A673 (cell line): ENCODE measurements around the gene OSBPL6. TPM values are rescaled to one million over a fixed set of nuclear protein-coding genes. Genes with fewer than 3 reads are reported as not detected.

Source experiments
- BruUV-seq: library from RNA; stranded (reverse); fragments of 400-500 nt; replicated peaks from 2 replicates; lab custom pipeline; 2021; lab: Mats Ljungman, UMichigan
- CTCF ChIA-PET: fragments of 300-600 bp; sonication (Branson Sonifier 250); formaldehyde crosslinking; loops from one replicate; lab custom pipeline; 2022; ENCODE audit warnings: antibody characterized with exemption; lab: Charles Lee
- POLR2A ChIA-PET: fragments of 300-600 bp; sonication (Branson Sonifier 250); formaldehyde crosslinking; loops from one replicate; lab custom pipeline; 2022; ENCODE audit warnings: antibody characterized with exemption; ENCODE audit not compliant: low non-redundant PET; lab: Charles Lee
- DNase-seq: peaks from one replicate; pipeline ENCODE4 v3.0.0-alpha.2; 2015; ENCODE audit warnings: low spot score
- H3K27ac ChIP-seq: fragments of 200-600 bp; sonication (generic); 2 replicates; pipeline ENCODE4 v1.5.1; 2016; ENCODE audit warnings: mixed run types, low read depth, mild to moderate bottlenecking, mixed read lengths, antibody characterized with exemption, low read length; ENCODE audit not compliant: poor library complexity, severe bottlenecking
- H3K27me3 ChIP-seq: fragments of 200-600 bp; sonication (generic); replicated peaks from 2 replicates; pipeline ENCODE4 v1.6.1; 2017; ENCODE audit warnings: mixed run types, low read depth, mild to moderate bottlenecking, mixed read lengths, antibody characterized with exemption, low read length; ENCODE audit not compliant: insufficient read depth, poor library complexity
- H3K36me3 ChIP-seq: fragments of 200-600 bp; sonication (generic); 2 replicates; pipeline ENCODE4 v1.6.1; 2016; ENCODE audit warnings: mixed run types, mild to moderate bottlenecking, mixed read lengths, antibody characterized with exemption, low read length; ENCODE audit not compliant: insufficient read depth, poor library complexity, severe bottlenecking
- H3K4me1 ChIP-seq: fragments of 200-600 bp; sonication (generic); 2 replicates; pipeline ENCODE4 v1.6.1; 2017; ENCODE audit warnings: mixed run types, mild to moderate bottlenecking, mixed read lengths, antibody characterized with exemption, low read length; ENCODE audit not compliant: insufficient read depth, poor library complexity, severe bottlenecking
- H3K4me3 ChIP-seq: fragments of 200-600 bp; sonication (generic); 2 replicates; pipeline ENCODE4 v1.5.1; 2016; ENCODE audit warnings: low read depth, mixed run types, mild to moderate bottlenecking, mixed read lengths, low read length; ENCODE audit not compliant: poor library complexity, severe bottlenecking
- H3K9me3 ChIP-seq: fragments of 200-600 bp; sonication (generic); 2 replicates; pipeline ENCODE4 v1.6.1; 2016; ENCODE audit warnings: mixed run types, low read depth, mild to moderate bottlenecking, mixed read lengths, antibody characterized with exemption, low read length; ENCODE audit not compliant: poor library complexity, severe bottlenecking
- CTCF ChIP-seq: fragments of 300-800, 200-600 bp; sonication (generic); conservative IDR thresholded peaks from 2 replicates; pipeline ENCODE4 v1.5.1; 2017; ENCODE audit warnings: low read depth, mild to moderate bottlenecking, antibody characterized with exemption, low read length, moderate library complexity, mixed read lengths
- EZH2 ChIP-seq: fragments of 200-600 bp; sonication (generic); IDR thresholded peaks from 2 replicates; pipeline ENCODE4 v1.6.1; 2017; ENCODE audit warnings: borderline replicate concordance, low read depth, mild to moderate bottlenecking, mixed read lengths, antibody characterized with exemption, low read length; ENCODE audit not compliant: poor library complexity, severe bottlenecking
- intact Hi-C: fragments of 100-400 bp; cut with micrococcal nuclease; formaldehyde crosslinking; loops from one replicate; pipeline ENCODE4 v1.10.0; 2022; ENCODE audit not compliant: unreplicated experiment
- total RNA-seq: library from RNA; stranded (reverse); gene quantifications from 2 replicates; pipeline ENCODE4 v1.2.3, GENCODE V29; 2021

OSBPL6 gene
- total RNA-seq, 1 experiment from 2014 or later = 19.3 TPM

GRCh38 chr2:178213991-178214390 lies 19.7 kb downstream of the OSBPL6 start:
- no peak for TF ChIP-seq EZH2
- TF ChIP-seq CTCF = no peak
- Histone ChIP-seq H3K4me3 (no peak overlapping the region), H3K36me3 (no peaks in the 10 kb centered on the region), H3K4me1 (peaks cover 23% of the 10 kb centered on the region), H3K9me3 (no peaks in the 10 kb centered on the region), H3K27ac (no peak overlapping the region), H3K27me3 (no peaks in the 10 kb centered on the region)
- ChIA-PET CTCF (no interaction called here), POLR2A (no interaction called here)
- no TSS peak for BruUV-seq
- intact Hi-C loops = no loop called here
- no peak for DNase-seq

GRCh38 chr2:178219247-178219646 lies 24.9 kb downstream of the OSBPL6 start:
- no peak overlapping the region for H3K4me3 ChIP-seq
- H3K36me3 ChIP-seq = no peaks in the 10 kb centered on the region
- TF ChIP-seq CTCF = no peak
- no peak for TF ChIP-seq EZH2
- no peaks in the 10 kb centered on the region for H3K27me3 ChIP-seq
- H3K9me3 ChIP-seq = no peaks in the 10 kb centered on the region
- no TSS peak for BruUV-seq
- CTCF ChIA-PET = no interaction called here
- POLR2A ChIA-PET = no interaction called here
- DNase-seq = no peak
- H3K4me1 ChIP-seq = no peaks in the 10 kb centered on the region
- no peak overlapping the region for H3K27ac ChIP-seq
- intact Hi-C loops = no loop called here

DNA sequence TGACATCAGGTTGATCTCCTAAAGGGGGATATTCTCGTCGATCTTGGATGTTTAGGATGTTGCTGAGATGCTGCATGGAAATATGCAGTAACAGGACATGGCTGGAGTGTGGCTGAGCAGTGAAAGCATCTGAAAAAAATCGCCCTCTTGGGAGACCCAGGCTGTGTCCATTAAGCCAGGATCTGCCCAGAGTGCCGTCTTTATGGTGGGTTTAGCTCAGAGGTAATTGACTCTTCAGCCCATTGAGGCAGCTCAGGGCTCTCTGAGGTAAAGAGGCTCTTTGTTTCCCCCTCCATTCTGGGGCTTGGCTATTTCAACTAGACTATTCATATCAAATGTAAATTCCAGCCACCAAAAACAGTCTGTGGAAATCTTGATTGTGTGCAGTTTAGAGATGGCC lies 26.5 kb downstream of the OSBPL6 start:
- no TSS peak for BruUV-seq
- Histone ChIP-seq H3K4me3 (no peak overlapping the region), H3K4me1 (peaks cover 5% of the 10 kb centered on the region), H3K27me3 (no peaks in the 10 kb centered on the region), H3K36me3 (no peaks in the 10 kb centered on the region), H3K27ac (no peak overlapping the region), H3K9me3 (no peaks in the 10 kb centered on the region)
- intact Hi-C loops = no loop called here
- TF ChIP-seq EZH2 = no peak
- no peak for TF ChIP-seq CTCF
- no peak for DNase-seq
- ChIA-PET POLR2A (no interaction called here), CTCF (no interaction called here)
